OCI-LY7 (cell line): Measurements from ENCODE around the gene ZNF185. TPM values are rescaled to one million over a fixed set of nuclear protein-coding genes. Genes with fewer than 3 reads are reported as not detected.

Source experiments
- BruUV-seq: library from RNA; stranded (reverse); fragments of 400-500 nt; replicated peaks from 2 replicates; lab custom pipeline; 2021; lab: Mats Ljungman, UMichigan
- CTCF ChIA-PET: fragments of 300-600 bp; sonication (Branson Sonifier 250); formaldehyde crosslinking; loops from one replicate; lab custom pipeline; 2022; ENCODE audit warnings: antibody characterized with exemption; ENCODE audit not compliant: unreplicated experiment; lab: Charles Lee
- POLR2A ChIA-PET: fragments of 300-600 bp; sonication (Branson Sonifier 250); formaldehyde crosslinking; loops from one replicate; lab custom pipeline; 2022; ENCODE audit warnings: antibody characterized with exemption; lab: Charles Lee
- DNase-seq: peaks from one replicate; pipeline ENCODE4 v3.0.0-alpha.2; 2015; ENCODE audit warnings: low spot score
- H2AFZ ChIP-seq: fragments of 200-600 bp; sonication (generic), shearing (Covaris generic); 2 replicates; pipeline ENCODE4 v1.6.1; 2014; ENCODE audit warnings: mild to moderate bottlenecking, antibody characterized with exemption, low read length, moderate library complexity
- H3K27ac ChIP-seq: fragments of 200-600 bp; sonication (generic); 2 replicates; pipeline ENCODE4 v1.5.1; 2014; ENCODE audit warnings: mixed run types, low read depth, mild to moderate bottlenecking, moderate library complexity, low read length, inconsistent platforms; ENCODE audit not compliant: poor library complexity, severe bottlenecking
- H3K36me3 ChIP-seq: fragments of 200-600 bp; sonication (generic); 2 replicates; pipeline ENCODE4 v1.6.1; 2014; ENCODE audit warnings: mild to moderate bottlenecking, antibody characterized with exemption, low read length, moderate library complexity, mixed read lengths; ENCODE audit not compliant: insufficient read depth
- H3K4me1 ChIP-seq: fragments of 200-600 bp; sonication (generic); 2 replicates; pipeline ENCODE4 v1.5.1; 2014; ENCODE audit warnings: mild to moderate bottlenecking, low read length; ENCODE audit not compliant: insufficient read depth, poor library complexity, severe bottlenecking
- H3K4me2 ChIP-seq: fragments of 200-600 bp; sonication (generic); 2 replicates; pipeline ENCODE4 v1.6.1; 2014; ENCODE audit warnings: mild to moderate bottlenecking, low read length
- H3K4me3 ChIP-seq: fragments of 200-600 bp; sonication (generic); 2 replicates; pipeline ENCODE4 v1.5.1; 2014; ENCODE audit warnings: mild to moderate bottlenecking, low read depth, low read length; ENCODE audit not compliant: poor library complexity, severe bottlenecking
- H3K79me2 ChIP-seq: fragments of 200-600 bp; sonication (generic); 2 replicates; pipeline ENCODE4 v1.6.1; 2016; ENCODE audit warnings: low read depth, mild to moderate bottlenecking, low read length, moderate library complexity, mixed read lengths; ENCODE audit not compliant: insufficient read depth
- H3K9me2 ChIP-seq: fragments of 200-600 bp; sonication (generic); 2 replicates; pipeline ENCODE4 v1.6.1; 2016; ENCODE audit warnings: mild to moderate bottlenecking, low read length, mixed read lengths; ENCODE audit not compliant: insufficient read depth
- H3K9me3 ChIP-seq: fragments of 200-600 bp; sonication (generic); 2 replicates; pipeline ENCODE4 v1.6.1; 2014; ENCODE audit warnings: mild to moderate bottlenecking, mixed run types, low read length, mixed read lengths
- H4K20me1 ChIP-seq: fragments of 200-600 bp; sonication (generic); 2 replicates; pipeline ENCODE4 v1.6.1; 2014; ENCODE audit warnings: mild to moderate bottlenecking, antibody characterized with exemption, low read length, moderate library complexity, mixed read lengths; ENCODE audit not compliant: insufficient read depth
- EZH2phosphoT487 ChIP-seq: fragments of 200-600 bp; sonication (generic); IDR thresholded peaks from 2 replicates; pipeline ENCODE4 v1.6.1; 2018; ENCODE audit warnings: low read depth, borderline replicate concordance, mild to moderate bottlenecking, mixed run types, antibody characterized with exemption, low read length, moderate library complexity, mixed read lengths
- intact Hi-C: fragments of 100-400 bp; cut with micrococcal nuclease; formaldehyde crosslinking; loops from one replicate; pipeline ENCODE4 v1.10.0; 2022; ENCODE audit not compliant: unreplicated experiment
- total RNA-seq, 2 experiments: library from RNA; depleted of rRNA in 1 of 2; stranded (reverse); fragments of >200 nt in 1 of 2; shearing (Covaris generic) in 1 of 2; gene quantifications; 2 replicates each; pipeline ENCODE4 v1.2.3, GENCODE V29; 2014 to 2022
- TF ChIP-seq, protein P1 (sequence below): fragments of 200-600 bp; sonication (generic); conservative IDR thresholded peaks from 2 replicates; pipeline ENCODE4 v1.5.1; 2014; ENCODE audit warnings: mild to moderate bottlenecking, antibody characterized with exemption, low read length, moderate library complexity, mixed read lengths

Gene ZNF185
- total RNA-seq, 2 experiments from 2014 or later = 0.73 to 21.3 TPM

GRCh38 chrX:152892499-152892898 lies 5.4 kb upstream of the ZNF185 start:
- Histone ChIP-seq H3K9me3 (no peaks in the 10 kb centered on the region), H3K4me2 (no peak overlapping the region), H2AFZ (no peak overlapping the region), H3K9me2 (no peaks in the 10 kb centered on the region), H3K4me3 (no peak overlapping the region), H3K36me3 (no peaks in the 10 kb centered on the region), H4K20me1 (no peaks in the 10 kb centered on the region), H3K79me2 (no peaks in the 10 kb centered on the region), H3K4me1 (no peaks in the 10 kb centered on the region), H3K27ac (no peak overlapping the region)
- no peak for DNase-seq
- POLR2A ChIA-PET = no interaction called here
- TF ChIP-seq, protein P1, sequence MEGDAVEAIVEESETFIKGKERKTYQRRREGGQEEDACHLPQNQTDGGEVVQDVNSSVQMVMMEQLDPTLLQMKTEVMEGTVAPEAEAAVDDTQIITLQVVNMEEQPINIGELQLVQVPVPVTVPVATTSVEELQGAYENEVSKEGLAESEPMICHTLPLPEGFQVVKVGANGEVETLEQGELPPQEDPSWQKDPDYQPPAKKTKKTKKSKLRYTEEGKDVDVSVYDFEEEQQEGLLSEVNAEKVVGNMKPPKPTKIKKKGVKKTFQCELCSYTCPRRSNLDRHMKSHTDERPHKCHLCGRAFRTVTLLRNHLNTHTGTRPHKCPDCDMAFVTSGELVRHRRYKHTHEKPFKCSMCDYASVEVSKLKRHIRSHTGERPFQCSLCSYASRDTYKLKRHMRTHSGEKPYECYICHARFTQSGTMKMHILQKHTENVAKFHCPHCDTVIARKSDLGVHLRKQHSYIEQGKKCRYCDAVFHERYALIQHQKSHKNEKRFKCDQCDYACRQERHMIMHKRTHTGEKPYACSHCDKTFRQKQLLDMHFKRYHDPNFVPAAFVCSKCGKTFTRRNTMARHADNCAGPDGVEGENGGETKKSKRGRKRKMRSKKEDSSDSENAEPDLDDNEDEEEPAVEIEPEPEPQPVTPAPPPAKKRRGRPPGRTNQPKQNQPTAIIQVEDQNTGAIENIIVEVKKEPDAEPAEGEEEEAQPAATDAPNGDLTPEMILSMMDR = no peak
- no peak for TF ChIP-seq EZH2phosphoT487
- BruUV-seq = no TSS peak
- CTCF ChIA-PET = no interaction called here
- intact Hi-C loops = no loop called here

DNA sequence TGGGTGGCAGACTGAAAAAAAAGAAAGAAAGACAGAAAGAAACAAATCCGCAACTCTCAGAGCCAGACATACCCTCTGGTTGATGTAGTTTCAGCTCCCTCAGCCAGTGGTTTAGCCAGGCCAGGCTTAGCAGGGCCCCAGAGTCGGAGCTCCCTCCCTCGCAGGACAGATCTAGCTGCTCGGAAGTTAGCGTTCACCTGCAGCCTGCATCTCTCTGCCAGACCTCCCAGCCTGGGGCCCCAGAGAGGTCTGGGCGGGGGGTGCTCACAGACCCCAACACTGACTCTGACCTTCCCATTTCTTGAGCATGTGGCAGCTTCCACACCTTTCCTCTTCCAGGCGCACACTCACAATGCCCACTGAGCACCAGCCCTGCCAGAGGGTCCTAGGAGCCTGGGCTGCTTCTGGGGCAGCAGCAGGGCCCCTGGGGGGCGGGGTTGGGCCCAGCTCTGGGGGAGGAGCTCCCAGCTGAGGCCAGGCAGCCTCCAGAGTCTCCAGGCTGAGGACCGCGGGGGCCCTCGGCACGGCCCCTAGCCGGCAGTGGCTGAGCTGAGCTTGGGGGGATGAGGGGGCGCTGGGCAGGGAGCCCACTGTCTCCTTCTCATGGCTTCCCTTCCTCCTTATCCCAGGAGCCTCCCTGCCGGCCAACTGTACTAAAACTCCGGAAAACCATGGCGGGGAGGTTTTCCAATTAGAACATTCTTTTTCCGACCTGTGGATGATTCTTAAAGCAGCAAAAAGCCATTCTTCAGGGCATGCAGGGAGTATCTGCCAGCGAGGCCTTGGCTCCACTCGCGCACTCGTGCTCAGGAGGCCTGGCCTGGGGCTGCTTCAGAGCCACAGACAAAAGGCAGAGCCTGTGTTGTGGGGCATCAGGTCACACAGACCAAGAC lies 4.6 kb upstream of the ZNF185 start:
- ChIA-PET POLR2A (no interaction called here), CTCF (no interaction called here)

More for the DNA sequence above, 4.6 kb upstream of the ZNF185 start:
- Histone ChIP-seq H3K9me3 (no peaks in the 10 kb centered on the region), H4K20me1 (no peaks in the 10 kb centered on the region), H3K36me3 (no peaks in the 10 kb centered on the region), H3K4me2 (no peak overlapping the region), H3K9me2 (no peaks in the 10 kb centered on the region), H3K79me2 (no peaks in the 10 kb centered on the region), H3K4me1 (no peaks in the 10 kb centered on the region), H3K27ac (no peak overlapping the region), H3K4me3 (no peak overlapping the region), H2AFZ (no peak overlapping the region)
- DNase-seq = no peak
- intact Hi-C loops = no loop called here
- no TSS peak for BruUV-seq
- no peak for TF ChIP-seq EZH2phosphoT487
- TF ChIP-seq, protein P1 = no peak
